HG03159 (cell line): ENCODE results near the gene CNTN4.
A peak's percentile ranks its signal among the peaks of the same experiment; 100 is the strongest.

Experiments
- ATAC-seq: cut with Tn5 transposase; IDR thresholded peaks from one replicate; pipeline ENCODE4 v1.9.1; 2021; ENCODE audit warnings: mild to moderate bottlenecking, moderate library complexity; ENCODE audit not compliant: unreplicated experiment

Gene CNTN4

DNA sequence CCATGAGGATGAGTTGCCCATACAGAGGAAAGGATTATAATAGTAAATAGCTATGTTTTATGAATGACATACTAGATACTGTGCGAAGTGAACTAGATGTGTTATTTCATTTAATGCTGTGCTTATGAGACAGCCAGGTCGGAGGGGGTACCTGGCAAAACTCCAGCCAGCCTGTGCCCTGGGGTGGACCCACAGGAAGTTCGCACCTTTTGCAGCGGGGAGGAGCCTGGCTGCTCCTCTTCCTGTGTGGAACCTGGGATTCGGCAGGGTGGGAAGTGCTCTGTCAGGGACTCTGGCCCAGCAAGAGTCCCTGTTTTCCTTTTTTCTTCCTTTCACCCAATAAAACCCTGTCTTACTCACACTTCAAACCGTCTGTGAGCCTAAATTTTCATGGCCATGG, 559.3 kb downstream of the CNTN4 start:
- no peak for ATAC-seq

DNA sequence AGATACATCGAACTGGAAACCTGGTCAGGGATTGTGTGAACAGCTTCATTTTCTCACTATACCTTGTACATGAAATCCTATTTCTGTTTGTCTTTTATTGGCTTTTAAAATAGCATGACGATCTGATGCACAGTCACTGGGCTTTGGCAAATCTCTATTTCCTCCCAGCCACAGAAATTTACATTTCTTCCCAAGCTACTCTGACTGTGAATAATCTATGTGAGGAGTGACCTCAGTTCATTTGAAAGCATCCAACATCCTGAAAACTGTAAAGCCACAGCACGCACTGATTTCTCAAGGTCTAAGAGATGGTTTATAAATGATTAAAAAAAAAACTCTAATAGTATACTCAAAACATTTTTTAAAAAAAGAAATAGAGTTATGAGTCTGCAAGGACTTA, 561.2 kb downstream of the CNTN4 start:
- no peak for ATAC-seq

DNA sequence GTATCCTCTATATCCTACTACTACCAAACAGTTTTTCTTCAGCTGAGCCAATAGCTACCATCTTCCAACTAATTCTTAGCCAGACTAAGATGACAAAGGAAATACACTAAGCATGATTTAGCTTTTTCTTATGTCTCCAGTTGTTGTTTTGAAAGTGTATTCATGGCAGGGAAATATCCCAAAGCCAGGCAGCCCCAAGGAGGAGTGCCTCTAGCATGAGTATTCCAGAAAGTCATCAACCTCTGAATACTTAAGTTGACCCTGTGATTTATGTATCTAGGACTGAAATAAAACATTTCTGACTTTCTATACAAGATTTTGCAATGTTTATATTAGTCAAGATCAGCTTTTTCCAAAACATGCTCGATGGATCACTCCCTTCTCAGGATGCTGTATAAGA, 562.4 kb downstream of the CNTN4 start:
- no peak for ATAC-seq

DNA sequence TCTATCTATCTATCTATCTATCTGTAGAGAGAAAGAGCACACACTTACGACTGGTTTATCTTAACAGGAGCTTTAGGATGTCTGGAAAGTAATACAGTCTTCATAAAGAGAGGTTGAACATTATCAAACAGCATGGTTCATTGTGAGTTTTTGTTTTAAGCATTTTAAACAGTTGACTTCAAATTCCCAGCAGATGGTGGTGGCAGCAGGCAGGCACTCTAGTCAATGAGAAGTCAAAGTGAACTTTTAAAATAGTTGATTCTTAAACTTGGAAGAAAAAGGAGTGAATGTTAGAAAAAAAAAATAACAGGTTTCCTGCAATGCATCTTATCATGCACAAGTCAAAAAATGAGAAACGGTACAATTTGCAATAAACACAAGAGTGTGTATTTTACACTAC, 578.8 kb downstream of the CNTN4 start:
- ATAC-seq: no peak

DNA sequence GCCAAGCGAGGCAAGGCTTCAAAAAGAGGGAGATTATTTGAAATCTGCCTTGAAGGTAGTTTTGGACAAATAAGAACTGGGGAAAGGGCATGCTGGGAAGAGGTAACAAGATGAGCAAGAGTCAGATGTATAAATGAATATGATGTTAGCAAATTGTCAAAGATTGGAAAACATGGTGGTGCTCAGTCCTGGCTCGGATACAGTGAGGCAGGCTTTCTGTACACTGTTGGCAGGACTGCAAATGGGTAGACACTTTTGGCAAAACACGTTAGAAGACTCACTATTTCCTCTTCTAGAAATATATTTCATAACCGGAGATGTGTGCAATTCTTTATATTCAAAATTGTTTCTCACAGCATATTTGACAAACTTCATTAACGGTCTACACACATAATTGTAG, 581.6 kb downstream of the CNTN4 start:
- ATAC-seq: no peak

DNA sequence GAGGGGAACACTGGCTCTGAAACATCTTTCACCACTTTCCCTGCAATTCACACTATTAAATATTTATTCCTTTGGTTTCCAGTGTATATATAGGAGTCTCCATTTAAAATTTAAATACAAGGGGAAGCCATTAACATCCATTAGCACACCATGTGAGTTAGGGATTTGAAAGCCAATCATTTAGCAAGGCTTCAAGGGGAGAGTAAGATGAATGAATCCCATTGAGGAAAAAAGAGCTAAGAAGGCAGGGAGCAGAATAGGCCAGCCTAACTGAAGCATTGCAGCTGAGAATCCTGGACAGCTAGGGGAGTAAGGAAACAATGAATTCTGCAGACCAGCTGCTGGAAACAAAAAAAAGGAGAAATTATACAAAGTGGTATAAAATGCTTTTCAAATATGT, 585.4 kb downstream of the CNTN4 start:
- ATAC-seq: no peak

DNA sequence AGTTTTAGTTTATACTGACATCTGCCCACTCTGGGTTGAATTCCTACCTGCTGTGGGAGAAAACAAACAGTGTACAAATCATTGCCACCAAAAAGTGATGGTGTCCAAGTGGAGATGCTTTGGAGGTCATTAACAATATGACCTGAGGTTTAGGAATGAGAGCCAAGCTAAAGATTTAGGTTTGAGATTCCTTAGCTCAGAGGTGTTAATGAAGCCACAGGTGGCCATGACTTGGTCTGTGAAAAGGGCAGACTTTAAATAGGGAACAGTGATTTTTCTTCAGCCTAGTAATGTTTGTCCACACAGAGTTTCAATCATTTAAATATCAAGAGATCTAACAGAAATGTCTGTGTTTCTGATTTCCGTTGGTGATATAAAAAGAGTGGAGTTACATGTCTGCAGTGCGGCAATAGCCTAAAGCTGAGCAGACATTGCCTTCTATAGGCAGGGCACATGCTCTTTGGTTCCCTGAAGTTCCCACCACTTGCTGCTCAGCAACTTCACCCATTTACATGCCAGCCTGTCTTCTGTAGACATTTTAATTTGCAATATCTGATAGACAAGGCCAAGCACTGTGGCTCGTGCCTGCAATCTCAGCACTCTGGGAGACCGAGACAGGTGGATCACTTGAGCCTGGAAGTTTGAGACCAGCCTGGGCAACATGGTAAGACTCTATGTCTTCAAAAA, 588.3 kb downstream of the CNTN4 start:
- no peak for ATAC-seq

DNA sequence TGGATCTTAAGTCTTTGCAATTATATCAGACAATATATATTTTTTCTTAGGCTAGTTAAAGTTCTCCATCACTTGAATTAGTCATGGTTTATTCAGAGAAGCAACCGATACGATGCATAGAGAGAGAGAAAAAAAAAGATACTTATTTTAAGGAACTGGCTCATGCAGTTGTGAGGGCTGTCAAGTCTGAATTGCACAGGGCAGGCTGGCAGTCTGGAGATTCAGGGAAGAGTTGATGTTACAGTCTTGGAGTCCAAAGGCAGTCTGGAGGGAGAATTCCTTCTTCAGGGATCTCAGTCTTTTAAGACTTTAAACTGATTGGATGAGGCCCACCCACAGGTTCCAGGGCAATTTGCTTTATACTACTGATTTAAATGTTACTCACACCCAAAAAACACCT, 598.9 kb downstream of the CNTN4 start:
- ATAC-seq: no peak

DNA sequence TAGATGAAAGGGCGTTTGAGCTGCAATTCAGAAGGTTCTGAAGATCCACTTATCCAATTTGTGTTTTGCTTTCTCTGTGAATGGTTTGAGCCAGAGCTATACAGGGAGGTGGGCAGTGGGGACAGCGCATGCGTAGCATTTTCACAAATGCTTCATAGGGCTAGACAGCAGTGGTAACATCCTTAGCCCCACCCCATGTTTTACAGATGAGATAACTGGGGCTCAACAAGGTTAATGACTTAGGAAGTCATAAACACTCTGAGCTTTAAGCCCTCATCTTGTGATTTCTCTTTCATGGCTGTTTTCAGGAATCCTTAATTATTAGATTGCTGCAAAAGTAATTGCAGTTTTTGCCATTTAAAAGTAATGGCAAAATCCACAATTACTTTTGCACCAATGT, 602.8 kb downstream of the CNTN4 start:
- ATAC-seq: no peak

DNA sequence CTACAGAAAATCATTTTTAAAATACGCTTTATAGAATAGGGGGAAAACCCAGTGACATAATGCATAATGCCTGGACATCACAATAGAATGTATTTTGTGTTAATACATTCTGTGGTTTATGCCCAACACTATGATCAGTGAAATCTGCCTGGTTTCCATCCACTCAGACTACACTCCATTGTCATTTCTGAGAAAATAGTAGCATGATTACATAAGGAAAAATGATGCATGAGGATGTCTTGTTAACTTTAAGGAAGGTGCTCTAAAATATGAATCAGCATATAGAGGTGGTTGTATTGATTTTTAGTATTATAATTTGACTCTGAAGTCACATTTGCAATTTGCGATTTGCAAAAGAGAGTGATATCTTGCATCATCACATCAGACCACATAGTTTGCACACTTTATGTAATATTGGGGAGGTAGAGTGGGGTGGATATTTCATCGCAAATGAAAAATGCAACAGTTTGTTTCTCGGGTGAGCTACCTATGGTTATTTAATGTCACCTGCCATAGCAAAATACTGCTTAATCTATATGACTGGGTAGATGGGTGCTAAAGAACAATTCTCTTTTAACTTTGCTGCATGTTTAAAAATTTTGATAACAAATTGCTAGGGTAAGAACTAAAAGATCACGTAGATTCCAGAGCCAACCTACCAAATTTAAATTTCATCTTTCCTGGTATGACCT, 607.6 kb downstream of the CNTN4 start:
- no peak for ATAC-seq

DNA sequence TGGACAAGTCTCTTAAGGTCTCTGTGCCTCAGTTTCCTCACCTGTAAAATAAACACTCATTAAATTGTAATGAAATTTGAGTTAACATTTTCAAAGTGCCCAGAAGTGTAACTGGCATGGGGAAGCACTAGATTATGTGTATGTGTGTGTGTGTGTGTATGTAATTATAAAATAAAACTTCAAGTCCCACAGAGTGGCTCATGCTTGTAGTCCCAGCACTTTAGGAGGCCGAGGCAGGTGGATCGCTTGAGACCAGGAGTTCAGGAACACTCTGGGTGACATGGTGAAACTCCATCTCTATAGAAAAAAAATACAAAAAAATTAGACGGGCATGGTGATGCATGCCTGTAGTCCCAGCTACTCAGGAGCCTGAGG, 608.2 kb downstream of the CNTN4 start:
- ATAC-seq: no peak

DNA sequence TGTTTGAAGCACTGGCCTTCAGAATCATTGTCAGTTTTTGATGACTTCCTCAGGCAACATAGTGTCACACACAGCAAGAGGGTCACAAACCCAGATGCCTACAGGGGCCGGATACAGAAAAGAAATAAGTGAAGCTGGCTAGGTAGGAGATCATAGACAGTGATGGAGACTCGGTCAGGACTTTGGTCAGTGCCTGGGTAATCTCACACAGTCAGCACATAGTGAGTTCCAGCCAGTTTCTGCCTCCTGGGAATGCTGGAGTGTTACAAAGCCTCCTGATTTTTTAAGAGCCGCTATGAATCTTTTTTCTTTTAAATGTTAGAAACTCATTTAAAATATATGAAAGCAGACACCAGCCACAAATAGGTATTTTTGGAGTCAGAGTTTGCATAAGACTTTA, 612.4 kb downstream of the CNTN4 start:
- no peak for ATAC-seq

DNA sequence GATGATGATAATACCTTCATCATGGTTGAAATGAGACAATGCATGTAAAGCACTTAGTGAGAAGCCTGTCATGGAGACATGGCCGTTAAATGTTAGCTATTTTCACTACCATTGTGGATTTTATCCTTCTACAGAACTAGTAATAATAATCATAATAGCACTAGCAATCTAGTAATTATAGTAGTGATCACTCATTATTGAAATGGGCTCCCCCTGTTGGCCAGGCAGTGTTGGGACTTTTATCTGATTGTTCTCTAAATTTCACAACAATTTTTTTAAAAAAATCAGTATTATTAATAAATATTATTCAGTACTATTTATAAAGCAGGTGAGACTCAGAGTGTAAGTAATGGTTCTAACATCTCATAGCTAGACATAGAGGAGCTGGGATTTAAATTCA, 615.3 kb downstream of the CNTN4 start:
- peak; percentile 42 for ATAC-seq

DNA sequence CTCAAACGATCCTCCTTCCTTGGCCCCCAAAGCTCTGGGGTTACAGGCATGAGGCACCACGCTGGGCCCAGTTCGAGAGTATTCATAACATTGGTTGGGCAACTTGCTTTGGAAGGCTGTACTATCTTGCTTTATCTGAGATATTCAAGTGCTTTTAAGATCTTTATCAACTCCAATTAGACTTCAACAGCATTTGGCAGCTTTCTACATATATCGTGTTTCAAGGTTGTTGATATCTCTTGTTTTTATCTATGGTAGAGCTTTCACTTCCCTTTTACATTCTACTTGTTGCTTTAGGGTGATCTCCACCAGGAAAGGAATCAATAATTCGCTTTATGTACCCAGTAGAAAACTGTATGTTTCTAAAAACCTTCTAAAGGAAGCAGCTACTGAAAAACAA, 616.2 kb downstream of the CNTN4 start:
- no peak for ATAC-seq

DNA sequence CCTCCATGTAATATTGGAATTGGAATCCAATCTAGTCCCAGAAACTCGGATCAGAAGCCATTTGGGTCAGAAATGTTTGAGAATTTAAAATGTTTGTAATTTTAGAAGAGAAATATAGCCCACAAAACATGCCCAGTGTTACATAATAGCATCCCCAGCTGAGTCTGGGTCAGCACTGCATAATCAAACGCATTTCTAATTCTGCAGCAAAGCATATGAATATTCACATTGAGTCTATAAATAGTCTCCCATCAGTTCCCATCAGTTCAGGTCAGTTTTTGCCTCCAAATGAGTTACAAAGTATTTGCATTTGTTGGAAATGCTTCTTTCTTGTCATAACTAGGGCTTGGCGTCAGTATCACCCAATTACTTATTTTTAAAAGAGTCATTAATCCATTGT, 628.4 kb downstream of the CNTN4 start:
- no peak for ATAC-seq

DNA sequence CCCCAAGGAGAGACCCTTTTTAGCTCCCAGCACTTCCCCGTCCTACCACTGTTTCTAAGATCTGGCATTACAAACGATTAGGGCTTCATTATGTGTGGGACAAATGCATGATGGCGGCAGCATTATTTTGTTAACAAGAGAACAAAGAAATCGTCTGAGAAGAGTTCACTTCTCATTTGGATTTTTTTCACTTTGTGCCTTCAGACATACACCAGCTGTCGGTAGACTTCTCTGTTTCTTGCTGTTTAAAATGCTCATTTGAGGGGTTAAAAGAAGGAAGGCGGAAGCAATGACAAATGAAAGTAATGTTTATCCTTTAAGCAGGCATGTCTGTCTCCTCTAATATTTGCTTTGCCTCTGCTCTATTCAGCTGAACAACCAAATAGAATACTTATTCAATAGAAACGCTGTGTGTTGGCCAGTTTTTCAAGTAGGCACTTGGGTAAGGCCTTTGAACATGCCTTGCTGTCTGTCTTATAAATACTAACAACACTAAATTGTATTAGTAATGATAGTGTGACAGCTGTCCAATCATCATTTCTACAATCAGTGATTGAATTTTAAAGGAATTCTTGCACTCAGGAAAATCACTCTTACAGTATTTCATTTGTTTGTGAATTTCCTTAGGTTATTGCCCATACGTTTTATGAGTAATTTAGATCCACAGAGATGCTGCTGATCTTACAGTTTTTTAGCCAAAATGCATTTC, 629.1 kb downstream of the CNTN4 start:
- no peak for ATAC-seq

DNA sequence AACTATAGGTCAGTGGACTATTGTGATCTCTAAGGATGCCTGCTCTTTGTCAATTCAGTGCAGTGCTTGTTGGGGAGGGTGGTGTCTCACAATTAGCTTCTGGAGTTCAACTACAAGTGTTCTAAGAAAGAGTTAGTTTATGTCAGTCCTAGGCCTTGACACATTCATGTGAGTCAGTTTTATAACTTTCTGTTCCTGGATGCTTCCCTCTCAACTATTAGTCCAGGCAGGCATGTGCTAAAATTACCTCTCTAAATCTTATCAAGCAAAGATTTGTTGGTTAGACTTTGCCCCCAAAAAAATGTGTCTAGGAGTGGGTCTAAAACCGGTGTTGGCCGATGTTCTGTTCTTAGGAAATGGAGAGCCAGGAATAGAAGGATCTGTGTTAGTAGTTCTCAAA, 633.2 kb downstream of the CNTN4 start:
- ATAC-seq: no peak

DNA sequence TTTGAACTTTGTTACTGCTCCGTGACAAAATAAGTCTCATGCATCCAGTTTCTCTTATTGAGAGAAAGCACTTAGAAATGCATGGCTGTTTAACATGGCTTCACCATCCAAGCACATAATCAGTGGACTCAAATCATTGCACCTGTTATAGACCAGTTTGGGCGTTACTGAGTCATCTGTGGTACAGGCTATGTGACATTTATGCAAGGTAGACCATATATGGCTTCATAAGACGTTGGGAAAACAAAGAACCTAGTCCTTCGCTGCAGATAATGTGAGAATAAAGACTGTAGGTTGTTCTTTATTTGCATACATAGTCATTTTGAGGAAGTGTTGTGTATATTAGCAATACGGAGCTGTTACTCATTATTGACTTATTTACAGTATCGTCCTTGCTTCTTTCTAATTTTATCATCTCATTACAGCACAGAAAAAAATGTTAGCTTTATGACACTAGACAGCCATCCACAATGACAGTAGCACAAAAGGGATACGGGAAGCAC, 636.8 kb downstream of the CNTN4 start:
- ATAC-seq: peak; percentile 52

DNA sequence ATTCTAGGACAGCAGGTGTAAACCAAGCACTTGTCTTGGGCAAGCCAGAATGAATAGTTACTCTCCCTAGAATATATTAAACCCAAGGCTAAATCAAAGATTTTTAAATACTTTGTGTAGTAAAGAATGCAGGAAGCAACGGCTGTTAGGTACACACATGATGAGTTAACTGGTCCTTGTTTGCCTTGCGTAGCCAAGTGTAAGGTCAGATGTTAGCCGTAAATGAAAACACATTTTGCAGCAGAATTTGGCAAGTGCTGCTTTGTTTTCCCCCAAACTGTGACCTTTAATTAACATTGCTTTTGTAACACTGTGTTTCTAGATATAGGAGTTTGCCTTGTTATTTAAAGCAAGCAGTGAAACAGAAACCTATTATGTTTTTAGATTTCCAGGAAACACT, 642.9 kb downstream of the CNTN4 start:
- no peak for ATAC-seq

DNA sequence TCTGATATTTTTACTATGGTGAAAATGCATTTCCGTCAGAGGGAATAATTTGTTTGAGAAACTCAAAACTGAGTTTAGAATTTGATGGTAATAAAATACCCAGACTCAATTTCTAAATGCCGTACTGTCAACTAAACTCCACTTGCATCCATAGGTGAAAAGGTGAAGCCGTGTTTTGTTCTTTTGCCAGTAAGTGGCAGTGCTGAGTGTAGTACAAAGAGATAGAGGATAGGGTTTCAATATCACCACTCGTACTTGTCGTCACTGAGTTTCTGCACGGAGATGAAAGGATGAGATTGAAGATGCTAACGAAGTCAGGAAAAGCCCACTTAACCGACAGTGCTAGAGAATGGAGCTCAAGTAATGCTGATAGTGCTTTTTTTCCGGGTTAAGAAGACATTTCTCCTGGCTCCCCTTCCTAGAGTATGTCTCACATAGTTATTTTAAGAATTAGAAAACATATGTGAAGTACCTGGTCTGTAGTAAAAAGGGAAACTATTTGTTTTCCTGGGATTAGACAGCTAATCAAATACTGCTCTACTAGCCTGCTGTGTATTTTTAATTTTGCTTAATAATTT, 666.4 kb downstream of the CNTN4 start:
- peak; percentile 87 for ATAC-seq

DNA sequence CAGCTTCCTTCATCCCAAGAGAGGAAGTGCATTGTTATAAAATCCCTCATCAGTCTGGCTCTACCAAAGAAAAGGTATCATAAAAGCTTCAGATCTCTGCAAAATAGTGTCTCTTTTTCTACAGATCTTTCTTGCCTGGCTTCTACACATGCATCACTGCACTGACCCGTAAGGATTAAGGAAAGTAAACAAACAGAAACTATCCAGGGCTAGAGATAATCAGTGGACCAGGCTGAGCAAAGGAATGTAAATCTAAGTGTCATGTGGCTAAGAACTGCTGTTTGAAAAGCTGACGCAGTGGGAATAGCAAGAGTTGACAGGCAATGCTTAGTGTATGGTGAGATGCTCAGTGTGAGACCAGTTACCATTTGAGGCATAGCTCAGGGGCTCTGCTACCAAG, 671.8 kb downstream of the CNTN4 start:
- ATAC-seq: peak; percentile 17

DNA sequence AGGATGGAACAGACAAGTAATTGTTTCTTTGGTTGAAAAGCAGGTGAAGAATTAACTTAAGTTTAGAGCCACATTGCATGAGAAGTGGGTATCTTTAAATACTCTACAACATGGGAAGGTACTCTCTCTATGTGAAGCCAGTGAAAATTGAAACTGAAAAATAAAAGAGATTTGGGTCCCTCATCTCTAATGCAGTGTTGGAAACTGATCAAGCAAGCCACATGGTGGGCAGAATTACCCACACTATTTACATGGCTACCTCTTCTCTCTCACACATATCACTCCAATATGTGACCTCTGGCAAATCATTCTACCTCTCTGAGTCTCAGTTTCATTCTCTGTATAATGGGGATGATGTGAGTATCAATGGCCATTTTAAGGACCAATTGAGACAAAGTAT, 672.5 kb downstream of the CNTN4 start:
- ATAC-seq: peak; percentile 91
